SK-N-SH (cell line): ENCODE results near the gene SLCO2A1.

Experiments
- CHD2 ChIP-seq: fragments of 150-350 bp; IDR thresholded peaks from 2 replicates; pipeline ENCODE4 v1.6.1; 2018; ENCODE audit warnings: low read length; ENCODE audit not compliant: partially characterized antibody
- CTCF ChIP-seq: fragments of 200-600 bp; sonication (generic); IDR thresholded peaks from 2 replicates; pipeline ENCODE4 v1.6.1; 2017; ENCODE audit warnings: antibody characterized with exemption, mild to moderate bottlenecking, moderate library complexity
- EP300 ChIP-seq, 2 experiments: IDR thresholded peaks; 2 replicates each; pipeline versions ENCODE4 v1.4.0 to v1.6.1; 2012; ENCODE audit warnings: borderline replicate concordance in 1 of 2, low read depth in 1 of 2, low read length in 1 of 2
- EZH2phosphoT487 ChIP-seq: fragments of 200-600 bp; sonication (generic); IDR thresholded peaks from 2 replicates; pipeline ENCODE4 v1.6.1; 2017; ENCODE audit warnings: low read depth, mixed run types, mild to moderate bottlenecking, antibody characterized with exemption, moderate library complexity, borderline replicate concordance
- JUND ChIP-seq: IDR thresholded peaks from 2 replicates; pipeline ENCODE4 v1.4.0; 2012
- MXI1 ChIP-seq: IDR thresholded peaks from 2 replicates; pipeline ENCODE4 v1.6.1; 2012; ENCODE audit warnings: mild to moderate bottlenecking, low read depth, low read length, improper control_type of control experiment
- NRF1 ChIP-seq: IDR thresholded peaks from 2 replicates; pipeline ENCODE4 v1.6.1; 2012; ENCODE audit warnings: low read depth, mild to moderate bottlenecking, low read length
- POLR2AphosphoS5 ChIP-seq: IDR thresholded peaks from 2 replicates; pipeline ENCODE4 v1.6.1; 2012; ENCODE audit warnings: low read depth, low read length
- RCOR1 ChIP-seq: fragments of 150-350 bp; IDR thresholded peaks from 2 replicates; pipeline ENCODE4 v1.6.1; 2017; ENCODE audit warnings: antibody characterized with exemption, low read length
- RFX5 ChIP-seq: IDR thresholded peaks from 2 replicates; pipeline ENCODE4 v1.6.1; 2012; ENCODE audit warnings: mild to moderate bottlenecking, improper control_type of control experiment, low read length
- RXRA ChIP-seq: IDR thresholded peaks from 2 replicates; pipeline ENCODE4 v1.4.0; 2012; ENCODE audit warnings: low read depth, mild to moderate bottlenecking, borderline replicate concordance
- TCF12 ChIP-seq: IDR thresholded peaks from 2 replicates; pipeline ENCODE4 v1.4.0; 2012
- TF ChIP-seq, protein P1 (sequence below): fragments of 150-350 bp; IDR thresholded peaks from 2 replicates; pipeline ENCODE4 v1.6.1; 2017; ENCODE audit warnings: antibody characterized with exemption, low read length, low read depth, borderline replicate concordance

DNA sequence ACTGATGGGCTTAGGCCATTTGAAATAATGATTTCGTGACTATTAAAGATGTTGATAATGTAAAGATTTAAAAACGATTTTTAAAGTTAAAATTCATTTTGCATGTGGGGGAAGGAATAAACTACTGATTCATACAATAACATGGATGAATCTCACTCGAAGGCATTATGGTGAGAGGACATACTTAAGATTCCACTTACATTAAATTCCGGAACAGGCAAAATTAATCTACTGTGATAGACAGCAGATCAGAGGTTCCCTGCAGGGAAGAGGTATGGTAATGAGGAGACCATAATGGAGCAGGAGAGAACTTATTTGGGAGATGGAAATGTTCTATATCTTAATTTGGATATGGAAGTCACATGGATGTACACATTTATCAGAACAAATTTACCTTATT lies 105.7 kb downstream of the SLCO2A1 start:
- TF ChIP-seq NRF1 (no peak), TCF12 (peak; percentile 36), RCOR1 (no peak), CHD2 (no peak), EZH2phosphoT487 (no peak), RFX5 (no peak), CTCF (no peak), JUND (no peak), EP300 (IDR thresholded peaks at IDR 0.05; ENCODE audit: borderline replicate concordance in 1 of 2, low read depth in 1 of 2, low read length in 1 of 2) (no peak; a peak in 1 of 4 replicates), RXRA (no peak), POLR2AphosphoS5 (no peak), MXI1 (no peak)
- TF ChIP-seq, protein P1, sequence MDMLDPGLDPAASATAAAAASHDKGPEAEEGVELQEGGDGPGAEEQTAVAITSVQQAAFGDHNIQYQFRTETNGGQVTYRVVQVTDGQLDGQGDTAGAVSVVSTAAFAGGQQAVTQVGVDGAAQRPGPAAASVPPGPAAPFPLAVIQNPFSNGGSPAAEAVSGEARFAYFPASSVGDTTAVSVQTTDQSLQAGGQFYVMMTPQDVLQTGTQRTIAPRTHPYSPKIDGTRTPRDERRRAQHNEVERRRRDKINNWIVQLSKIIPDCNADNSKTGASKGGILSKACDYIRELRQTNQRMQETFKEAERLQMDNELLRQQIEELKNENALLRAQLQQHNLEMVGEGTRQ, result no peak
